ENCODE results near the gene UTY. TPM values are rescaled to one million over a fixed set of nuclear protein-coding genes. Genes with fewer than 3 reads are reported as not detected.

The UTY gene
- total RNA-seq, 1 experiment from 2014 or later, result not detected

DNA sequence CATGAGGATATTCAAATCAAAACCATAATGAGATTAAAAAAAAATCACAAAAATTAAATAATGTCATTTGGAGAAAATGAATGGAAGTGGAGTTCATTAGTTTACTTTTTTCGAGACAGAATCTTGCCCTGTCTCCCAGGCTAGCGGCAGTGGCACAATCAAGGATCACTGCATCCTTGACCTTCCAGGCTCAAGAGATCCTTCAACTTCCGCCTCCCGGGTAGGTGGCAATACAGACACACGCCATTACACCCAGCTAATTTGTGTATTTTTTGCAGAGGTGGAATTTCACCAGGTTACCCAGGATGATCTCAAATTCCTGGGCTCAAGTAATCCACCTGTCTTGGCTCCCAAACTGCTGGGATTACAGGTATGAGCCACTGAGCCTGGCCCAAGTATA lies 236.1 kb downstream of the UTY start:
- Histone ChIP-seq H4K8ac (replicated peaks; ENCODE audit: insufficient read length, low read depth, low read length) (no peak overlapping the region), H2AK5ac (ENCODE audit: insufficient read length, low read length) (no peak overlapping the region), H2BK5ac (ENCODE audit: insufficient read length, low read length) (no peak overlapping the region), H4K20me1 (ENCODE audit: control insufficient read depth, insufficient read depth, insufficient read length) (no peaks in the 10 kb centered on the region), H3K79me1 (ENCODE audit: insufficient read depth, low read depth, low read length, poor library complexity, severe bottlenecking) (no peaks in the 10 kb centered on the region), H3K4me2 (ENCODE audit: insufficient read depth, insufficient read length, low read length) (no peak overlapping the region), H3K9me3 (ENCODE audit: control insufficient read depth, low read depth, low read length) (no peaks in the 10 kb centered on the region), H3K18ac (ENCODE audit: insufficient read length, low read depth, low read length) (no peak overlapping the region), H3K79me2 (ENCODE audit: insufficient read depth, low read length) (no peaks in the 10 kb centered on the region), H4K5ac (ENCODE audit: insufficient read length, low read depth, low read length) (no peak overlapping the region), H2BK12ac (ENCODE audit: insufficient read length, low read depth, low read length) (no peak overlapping the region), H3K4ac (ENCODE audit: low read depth, low read length) (no peak overlapping the region), H4K91ac (ENCODE audit: insufficient read length, low read depth, low read length) (no peak overlapping the region), H3K27me3 (ENCODE audit: insufficient read depth, low read length) (no peaks in the 10 kb centered on the region), H2BK15ac (ENCODE audit: low read depth, low read length) (no peak overlapping the region), H2BK20ac (ENCODE audit: low read depth, low read length, poor library complexity, severe bottlenecking) (no peak overlapping the region), H2BK120ac (ENCODE audit: low read depth, low read length, poor library complexity, severe bottlenecking) (no peak overlapping the region), H3K14ac (ENCODE audit: insufficient read depth, low read length) (no peak overlapping the region), H3T11ph (ENCODE audit: low read length) (no peak overlapping the region), H3K56ac (ENCODE audit: insufficient read length, low read depth, low read length) (no peak overlapping the region), H3K4me1 (ENCODE audit: insufficient read depth, low read length) (no peaks in the 10 kb centered on the region), H2AFZ (ENCODE audit: low read length) (no peak overlapping the region), H3K23me2 (ENCODE audit: insufficient read length, low read depth, low read length, poor library complexity, severe bottlenecking) (no peaks in the 10 kb centered on the region), H3K27ac (ENCODE audit: insufficient read length, low read depth, low read length) (no peak overlapping the region), H3K9ac (ENCODE audit: extremely low read depth, insufficient read length, low read length) (no peak overlapping the region), H3K23ac (ENCODE audit: insufficient read length, low read depth, low read length) (no peak overlapping the region)
- DNase-seq, result no peak
- no peaks in the 10 kb centered on the region for H3K9me3 Mint-ChIP-seq
- H3K4me1 Mint-ChIP-seq, result no peaks in the 10 kb centered on the region
- no peak for TF ChIP-seq CTCF (conservative IDR thresholded peaks at IDR 0.05)
- no peaks in the 10 kb centered on the region for H3K36me3 Mint-ChIP-seq (ENCODE audit: insufficient read depth in 1 of 3, low read depth in 3 of 3)
- no peaks in the 10 kb centered on the region for H3K27me3 Mint-ChIP-seq (ENCODE audit: low read depth)
- no CpG with 5 or more reads among the region's 5 CpGs for WGBS (ENCODE audit: extremely low coverage, insufficient read length, low lambda C conversion rate)
- no peak overlapping the region for H3K4me3 Mint-ChIP-seq
- H3K27ac Mint-ChIP-seq, result no peak overlapping the region
